ENCODE data around the gene AK3.

Gene AK3

GRCh38 chr9:4716163-4716562 is 24.8 kb downstream of the AK3 start:
- Histone ChIP-seq H4K20me1 (ENCODE audit: insufficient read depth, low read length) (no peaks in the 10 kb centered on the region), H3K36me3 (replicated peaks; ENCODE audit: insufficient read depth, low read length) (peaks cover 10% of the 10 kb centered on the region)

GRCh38 chr9:4714266-4715016 is 26.6 kb downstream of the AK3 start:
- H3K79me2 ChIP-seq (ENCODE audit: low read length): peaks cover 6% of the 10 kb centered on the region
- H3K9me2 ChIP-seq (replicated peaks; ENCODE audit: insufficient read depth, low read length): no peaks in the 10 kb centered on the region
- H4K20me1 ChIP-seq (ENCODE audit: insufficient read depth, low read length): no peaks in the 10 kb centered on the region
- peak overlapping the region; percentile 48 for H3K4me2 ChIP-seq (ENCODE audit: low read depth, low read length)
- DNase-seq: peak; percentile 58
- H3K9ac ChIP-seq (ENCODE audit: low read length): no peak overlapping the region
- no peak overlapping the region for H3K4me3 ChIP-seq (ENCODE audit: low read length)
- H3F3A ChIP-seq (ENCODE audit: insufficient read depth, low read length): peaks cover 8% of the 10 kb centered on the region
- peaks cover 20% of the 10 kb centered on the region for H3K4me1 ChIP-seq (ENCODE audit: low read length)
- TF ChIP-seq EZH2 (optimal IDR thresholded peaks at IDR 0.05; ENCODE audit: low read depth, low read length) (no peak), EZH2phosphoT487 (IDR thresholded peaks at IDR 0.05; ENCODE audit: low read length) (no peak)
- TF ChIP-seq, protein P1, sequence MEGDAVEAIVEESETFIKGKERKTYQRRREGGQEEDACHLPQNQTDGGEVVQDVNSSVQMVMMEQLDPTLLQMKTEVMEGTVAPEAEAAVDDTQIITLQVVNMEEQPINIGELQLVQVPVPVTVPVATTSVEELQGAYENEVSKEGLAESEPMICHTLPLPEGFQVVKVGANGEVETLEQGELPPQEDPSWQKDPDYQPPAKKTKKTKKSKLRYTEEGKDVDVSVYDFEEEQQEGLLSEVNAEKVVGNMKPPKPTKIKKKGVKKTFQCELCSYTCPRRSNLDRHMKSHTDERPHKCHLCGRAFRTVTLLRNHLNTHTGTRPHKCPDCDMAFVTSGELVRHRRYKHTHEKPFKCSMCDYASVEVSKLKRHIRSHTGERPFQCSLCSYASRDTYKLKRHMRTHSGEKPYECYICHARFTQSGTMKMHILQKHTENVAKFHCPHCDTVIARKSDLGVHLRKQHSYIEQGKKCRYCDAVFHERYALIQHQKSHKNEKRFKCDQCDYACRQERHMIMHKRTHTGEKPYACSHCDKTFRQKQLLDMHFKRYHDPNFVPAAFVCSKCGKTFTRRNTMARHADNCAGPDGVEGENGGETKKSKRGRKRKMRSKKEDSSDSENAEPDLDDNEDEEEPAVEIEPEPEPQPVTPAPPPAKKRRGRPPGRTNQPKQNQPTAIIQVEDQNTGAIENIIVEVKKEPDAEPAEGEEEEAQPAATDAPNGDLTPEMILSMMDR (IDR thresholded peaks at IDR 0.05; ENCODE audit: low read length): no peak
- no peaks in the 10 kb centered on the region for H3K27me3 ChIP-seq (replicated peaks; ENCODE audit: insufficient read depth, low read length)
- H3K9me3 ChIP-seq (replicated peaks; ENCODE audit: insufficient read depth, low read length): no peaks in the 10 kb centered on the region
- no peak overlapping the region for H2AFZ ChIP-seq (ENCODE audit: low read length)
- peaks cover 10% of the 10 kb centered on the region for H3K36me3 ChIP-seq (replicated peaks; ENCODE audit: insufficient read depth, low read length)
- peak overlapping the region; percentile 15; the same call in 1 of the 2 replicates for H3K27ac ChIP-seq (ENCODE audit: low read length)

More at GRCh38 chr9:4716163-4716562, 24.8 kb downstream of the AK3 start:
- Histone ChIP-seq H3K79me2 (ENCODE audit: low read length) (peaks cover 6% of the 10 kb centered on the region), H3K4me3 (ENCODE audit: low read length) (no peak overlapping the region), H3K9ac (ENCODE audit: low read length) (no peak overlapping the region), H3K27me3 (replicated peaks; ENCODE audit: insufficient read depth, low read length) (no peaks in the 10 kb centered on the region), H2AFZ (ENCODE audit: low read length) (no peak overlapping the region), H3K27ac (ENCODE audit: low read length) (no peak overlapping the region), H3K9me2 (replicated peaks; ENCODE audit: insufficient read depth, low read length) (no peaks in the 10 kb centered on the region), H3K4me1 (ENCODE audit: low read length) (peaks cover 20% of the 10 kb centered on the region), H3F3A (ENCODE audit: insufficient read depth, low read length) (peaks cover 8% of the 10 kb centered on the region), H3K9me3 (replicated peaks; ENCODE audit: insufficient read depth, low read length) (no peaks in the 10 kb centered on the region), H3K4me2 (ENCODE audit: low read depth, low read length) (peak overlapping the region; percentile 48; the same call in 1 of the 2 replicates)
- TF ChIP-seq EZH2phosphoT487 (IDR thresholded peaks at IDR 0.05; ENCODE audit: low read length): no peak
- no peak for DNase-seq

GRCh38 chr9:4713849-4714248 is 27.2 kb downstream of the AK3 start:
- Histone ChIP-seq H3K4me1 (ENCODE audit: low read length) (peaks cover 20% of the 10 kb centered on the region), H3K4me3 (ENCODE audit: low read length) (no peak overlapping the region), H3K4me2 (ENCODE audit: low read depth, low read length) (peak overlapping the region; percentile 48; the same call in 1 of the 2 replicates), H3K79me2 (ENCODE audit: low read length) (peaks cover 6% of the 10 kb centered on the region), H4K20me1 (ENCODE audit: insufficient read depth, low read length) (no peaks in the 10 kb centered on the region), H3K9me3 (replicated peaks; ENCODE audit: insufficient read depth, low read length) (no peaks in the 10 kb centered on the region), H3K9me2 (replicated peaks; ENCODE audit: insufficient read depth, low read length) (no peaks in the 10 kb centered on the region), H3F3A (ENCODE audit: insufficient read depth, low read length) (peaks cover 8% of the 10 kb centered on the region), H3K9ac (ENCODE audit: low read length) (no peak overlapping the region), H3K27me3 (replicated peaks; ENCODE audit: insufficient read depth, low read length) (no peaks in the 10 kb centered on the region), H3K27ac (ENCODE audit: low read length) (peak overlapping the region; percentile 15; the same call in 1 of the 2 replicates), H2AFZ (ENCODE audit: low read length) (no peak overlapping the region), H3K36me3 (replicated peaks; ENCODE audit: insufficient read depth, low read length) (peaks cover 10% of the 10 kb centered on the region)
- DNase-seq: no peak
- TF ChIP-seq EZH2 (optimal IDR thresholded peaks at IDR 0.05; ENCODE audit: low read depth, low read length): no peak
- TF ChIP-seq, protein P1 (IDR thresholded peaks at IDR 0.05; ENCODE audit: low read length): no peak
- no peak for TF ChIP-seq EZH2phosphoT487 (IDR thresholded peaks at IDR 0.05; ENCODE audit: low read length)

DNA sequence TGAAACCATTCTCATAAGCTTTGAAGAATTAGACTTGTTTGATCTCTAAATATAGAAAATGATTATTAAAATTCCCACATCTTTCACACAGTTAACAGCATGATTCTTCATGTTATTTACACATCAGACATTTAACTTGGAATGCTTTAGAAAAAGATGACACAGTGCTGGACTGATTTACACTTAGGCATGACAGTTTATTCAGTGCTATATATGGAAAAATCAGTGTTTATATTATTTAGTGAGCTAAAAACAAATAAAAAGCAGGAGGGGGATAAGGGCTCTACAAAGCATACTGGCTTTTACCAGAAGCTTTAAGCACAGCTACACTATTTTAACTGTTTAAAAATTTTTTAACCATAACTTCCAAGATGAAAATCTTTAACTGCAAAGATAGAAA is 31.6 kb downstream of the AK3 start:
- TF ChIP-seq, protein P1 (IDR thresholded peaks at IDR 0.05; ENCODE audit: low read length): no peak
- no peak for TF ChIP-seq EZH2phosphoT487 (IDR thresholded peaks at IDR 0.05; ENCODE audit: low read length)
- no peak for TF ChIP-seq EZH2 (optimal IDR thresholded peaks at IDR 0.05; ENCODE audit: low read depth, low read length)
- H3K79me2 ChIP-seq (ENCODE audit: low read length): peaks cover 6% of the 10 kb centered on the region
- no peaks in the 10 kb centered on the region for H3K9me3 ChIP-seq (replicated peaks; ENCODE audit: insufficient read depth, low read length)
- peaks cover 3% of the 10 kb centered on the region for H3F3A ChIP-seq (ENCODE audit: insufficient read depth, low read length)
- H3K4me3 ChIP-seq (ENCODE audit: low read length): no peak overlapping the region
- no peak overlapping the region for H3K9ac ChIP-seq (ENCODE audit: low read length)
- H3K4me2 ChIP-seq (ENCODE audit: low read depth, low read length): no peak overlapping the region
- no peaks in the 10 kb centered on the region; the same call in 1 of the 2 replicates for H3K36me3 ChIP-seq (replicated peaks; ENCODE audit: insufficient read depth, low read length)
- H3K27me3 ChIP-seq (replicated peaks; ENCODE audit: insufficient read depth, low read length): no peaks in the 10 kb centered on the region
- no peak for DNase-seq
- peaks cover 6% of the 10 kb centered on the region for H3K4me1 ChIP-seq (ENCODE audit: low read length)
- H3K27ac ChIP-seq (ENCODE audit: low read length): no peak overlapping the region
- no peak overlapping the region for H2AFZ ChIP-seq (ENCODE audit: low read length)
- H4K20me1 ChIP-seq (ENCODE audit: insufficient read depth, low read length): no peaks in the 10 kb centered on the region
- H3K9me2 ChIP-seq (replicated peaks; ENCODE audit: insufficient read depth, low read length): no peaks in the 10 kb centered on the region
